DMS153 treated with DMSO at 0.1 percent for 48 hours (cell line): Measurements from ENCODE around the gene POU6F1.

Experiments used
- DNase-seq: peaks from one replicate; lab custom pipeline; 2025; ENCODE audit not compliant: unreplicated experiment; lab: John Stamatoyannopoulos, UW

Gene POU6F1

DNA sequence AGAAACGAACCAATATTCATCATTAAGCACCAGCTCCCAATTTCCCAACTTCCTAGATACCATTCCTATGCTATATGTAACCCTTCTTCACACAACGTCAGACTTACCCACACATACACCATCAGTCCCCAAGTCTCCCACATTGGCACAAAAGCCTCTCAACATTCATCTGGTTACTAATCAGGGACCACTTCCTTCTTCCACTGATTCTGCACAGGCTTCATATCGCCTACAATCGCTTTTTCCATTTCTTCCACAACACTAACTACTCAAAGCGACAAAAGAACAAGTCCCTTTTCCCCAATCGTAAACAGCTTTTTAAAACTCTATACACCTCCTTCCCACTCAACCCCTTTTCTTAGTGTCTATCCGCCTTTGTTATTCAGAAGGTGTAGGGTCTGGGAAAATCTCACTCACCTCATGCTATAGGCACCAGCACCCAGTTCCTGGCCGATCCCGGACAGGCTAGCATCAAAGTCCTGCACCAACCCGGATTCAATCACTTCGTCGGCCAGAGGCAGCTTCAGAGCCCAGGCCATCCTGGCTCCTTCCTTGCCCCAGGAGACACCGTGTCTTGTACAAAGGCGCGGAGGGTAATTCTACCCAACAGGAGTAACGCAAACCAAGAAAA, 45.9 kb downstream of the POU6F1 start:
- DNase-seq: no peak

DNA sequence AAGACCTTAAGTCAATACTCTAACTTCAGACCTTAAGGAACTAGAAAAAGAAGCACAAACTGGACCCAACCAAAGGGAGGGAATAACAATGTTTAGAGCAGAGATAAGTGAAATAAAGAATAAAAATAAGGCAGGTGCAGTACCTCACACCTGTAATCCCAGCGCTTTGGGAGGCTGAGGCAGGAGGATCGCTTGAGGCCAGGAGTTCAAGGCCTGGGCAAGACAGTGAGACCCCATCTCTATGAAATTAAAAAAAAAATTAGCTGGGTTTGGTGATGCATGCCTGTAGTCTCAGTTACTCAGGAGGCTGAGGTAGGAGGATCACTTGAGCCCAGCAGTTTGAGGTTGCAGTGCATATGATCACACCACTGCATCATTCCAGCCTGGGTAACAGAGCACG, 54.1 kb downstream of the POU6F1 start:
- DNase-seq: no peak

DNA sequence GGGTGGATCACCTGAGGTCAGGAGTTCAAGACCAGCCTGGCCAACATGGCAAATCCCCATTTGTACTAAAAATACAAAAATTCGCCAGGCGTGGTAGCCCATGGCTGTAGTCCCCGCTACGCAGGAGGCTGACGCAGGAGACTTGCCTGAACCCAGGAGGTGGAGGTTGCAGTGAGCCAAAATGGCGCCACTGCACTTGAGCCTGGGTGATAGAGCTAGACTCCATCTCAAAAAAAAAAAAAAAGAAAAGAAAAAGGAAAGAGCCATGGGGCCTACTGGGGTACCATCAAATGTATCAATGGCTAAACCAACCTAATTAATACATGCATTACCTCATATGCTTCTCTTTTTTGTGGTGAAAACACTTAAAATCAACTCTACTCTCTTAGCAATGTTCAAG, 55.6 kb downstream of the POU6F1 start:
- DNase-seq: no peak

DNA sequence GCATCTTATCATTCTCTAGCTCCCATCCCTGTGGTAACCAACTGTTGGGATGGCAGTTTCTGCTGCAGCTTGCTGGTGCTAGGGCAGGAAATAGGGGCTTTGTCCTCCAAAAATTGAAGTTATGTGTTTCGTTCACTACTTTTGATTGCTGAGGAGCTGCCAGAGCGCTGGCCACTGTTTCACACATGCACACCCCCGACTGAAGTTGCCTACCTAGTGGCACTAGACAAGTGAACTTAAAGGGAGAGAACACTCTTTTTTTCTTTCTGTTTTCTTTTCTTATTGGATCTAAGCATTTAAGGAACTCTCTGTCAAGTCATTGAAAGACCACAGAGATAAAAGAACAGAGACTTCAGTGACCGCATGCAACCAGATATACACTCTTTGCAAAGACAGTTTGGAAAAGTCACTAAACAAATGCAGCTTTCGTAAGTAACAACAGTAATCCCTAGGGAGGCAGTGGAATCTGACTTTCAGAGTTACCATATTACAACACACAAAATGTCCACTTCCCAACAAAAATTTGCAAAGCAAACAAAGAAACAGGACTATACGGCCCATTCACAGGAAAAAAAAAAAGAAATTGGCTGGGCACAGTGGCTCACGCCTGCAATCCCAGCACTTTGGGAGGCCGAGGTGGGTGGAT, 56.9 kb downstream of the POU6F1 start:
- DNase-seq: no peak

DNA sequence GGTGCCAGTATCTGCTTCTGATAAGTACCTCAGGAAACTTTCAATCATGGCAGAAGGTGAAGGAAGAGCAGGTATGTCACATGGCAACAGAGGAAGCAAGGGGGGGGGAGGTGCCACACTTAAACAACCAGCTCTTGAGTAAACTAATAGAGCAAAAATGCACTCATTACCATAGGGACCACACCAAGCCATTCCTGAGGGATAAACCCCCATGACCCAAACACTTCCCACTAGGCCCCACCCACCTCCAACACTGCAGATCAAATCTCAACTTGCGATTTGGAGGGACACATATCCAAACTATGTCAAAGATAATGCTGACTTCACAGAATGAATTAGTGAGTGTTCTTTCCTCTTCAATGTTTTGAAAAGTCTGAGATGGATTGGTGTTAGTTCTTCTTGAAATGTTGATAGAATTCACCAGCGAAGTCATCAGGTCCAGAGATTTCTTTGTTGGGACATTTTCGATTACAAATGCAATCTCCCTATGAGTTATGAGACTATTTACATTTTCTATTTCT, 61.6 kb downstream of the POU6F1 start:
- DNase-seq: no peak

DNA sequence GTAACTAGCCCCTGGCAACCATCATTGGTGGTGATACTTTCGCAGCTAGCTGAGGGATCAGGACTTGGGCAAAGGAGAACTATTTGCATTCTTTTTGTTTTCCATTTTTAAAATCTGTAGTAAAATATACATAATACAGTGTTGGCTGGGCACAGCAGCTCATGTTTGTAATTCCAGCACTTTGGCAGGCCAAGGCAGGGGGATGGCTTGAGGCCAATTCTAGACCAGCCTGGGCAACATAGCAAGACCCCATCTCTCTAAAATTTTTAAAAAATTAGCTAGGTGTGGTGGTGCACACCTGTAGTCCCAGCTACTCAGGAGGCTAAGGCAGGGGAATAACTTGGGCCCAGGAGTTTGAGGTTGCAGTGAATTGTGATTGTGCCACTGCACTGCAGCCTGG, 64.9 kb downstream of the POU6F1 start:
- DNase-seq: no peak

DNA sequence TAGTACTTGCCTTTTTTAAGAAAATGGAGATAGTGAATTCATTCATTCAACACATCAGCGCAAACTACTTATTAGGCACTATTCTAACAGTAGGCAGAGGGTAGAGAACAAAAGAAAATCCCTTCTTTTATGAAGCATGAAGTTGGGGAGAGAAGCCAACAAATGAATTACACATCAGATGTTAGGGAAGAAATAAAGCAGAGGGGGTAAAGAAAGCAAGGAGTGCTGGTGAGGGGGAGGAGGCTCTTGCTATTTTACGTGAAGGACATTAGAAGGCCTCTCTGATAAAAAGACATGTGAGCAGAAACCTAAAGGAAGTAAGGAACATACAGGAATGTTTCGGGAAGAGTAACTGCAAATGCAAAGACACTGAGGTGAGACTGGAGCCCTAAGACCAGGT, 67.1 kb downstream of the POU6F1 start:
- DNase-seq: no peak

DNA sequence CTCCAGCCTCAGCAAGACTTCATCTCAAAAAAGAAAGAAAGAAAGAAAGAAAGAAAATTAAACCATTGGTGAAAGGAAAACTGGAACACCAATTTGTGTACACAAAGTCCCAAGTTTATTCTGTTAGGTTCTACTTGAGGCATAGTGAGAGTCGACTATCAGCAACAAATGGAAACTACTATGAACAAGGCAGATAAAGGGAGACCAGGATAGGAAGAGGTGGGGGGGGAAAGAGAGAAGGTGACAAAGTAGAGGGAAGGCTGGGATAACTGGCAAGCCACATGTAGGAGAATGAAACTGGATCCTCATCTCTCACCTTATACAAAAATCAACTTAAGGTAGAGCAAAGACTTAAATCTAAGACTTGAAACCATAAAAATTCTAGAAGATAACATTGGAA, 70.6 kb downstream of the POU6F1 start:
- no peak for DNase-seq

DNA sequence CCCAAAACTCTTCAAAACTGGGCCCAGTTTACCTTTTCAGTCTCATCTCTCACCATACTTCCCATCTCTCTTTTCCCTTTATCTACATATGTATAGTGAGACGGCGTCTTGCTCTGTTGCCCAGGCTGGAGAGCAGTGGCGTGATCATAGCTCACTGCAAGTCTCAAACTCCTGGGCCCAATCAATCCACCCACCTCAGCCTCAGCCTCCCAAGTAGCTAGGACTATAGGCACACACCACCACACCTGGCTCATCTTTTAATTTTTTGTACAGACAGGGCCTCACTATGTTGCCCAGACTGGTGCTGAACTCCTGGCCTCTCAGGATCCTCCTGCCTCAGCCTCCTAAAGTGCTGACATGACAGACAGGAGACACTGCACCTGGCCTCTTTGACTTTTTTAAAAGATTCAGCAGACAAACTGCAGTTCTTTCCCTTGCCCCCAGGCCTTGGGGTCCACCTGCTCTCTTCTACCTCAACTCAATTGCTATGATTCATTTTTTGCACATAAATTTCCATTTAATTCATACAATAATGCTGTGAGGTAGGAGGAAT, 78.5 kb downstream of the POU6F1 start:
- DNase-seq: no peak
